Measurements from ENCODE around the gene SCN4B. TPM values are rescaled to one million over a fixed set of nuclear protein-coding genes. Genes with fewer than 3 reads are reported as not detected.
A peak's percentile ranks its signal among the peaks of the same experiment; 100 is the strongest.

Gene SCN4B
- polyA plus RNA-seq, 1 donor (not counting 4 experiments of a cell fraction or from before 2014, with no cell fraction given) = 7.7 TPM

GRCh38 chr11:118092907-118093571 is 59.6 kb downstream of the SCN4B start:
- Histone ChIP-seq H3K27me3 (ENCODE audit: control insufficient read depth, extremely low read depth, insufficient read depth, low read length) (no peaks in the 10 kb centered on the region), H3K79me2 (ENCODE audit: control insufficient read depth, insufficient read depth, low read length) (no peaks in the 10 kb centered on the region), H3K9ac (ENCODE audit: control insufficient read depth, extremely low read depth, insufficient read depth, low read length) (no peak overlapping the region), H3K36me3 (ENCODE audit: control insufficient read depth in 2 of 2, extremely low read depth in 1 of 2, insufficient read depth in 2 of 2, low read length in 2 of 2) (no peaks in the 10 kb centered on the region), H3K9me1 (ENCODE audit: control insufficient read depth, extremely low read depth, insufficient read depth, low read length) (no peaks in the 10 kb centered on the region), H3K4me2 (ENCODE audit: control insufficient read depth, extremely low read depth, insufficient read depth, low read depth, low read length) (no peak overlapping the region), H2AFZ (ENCODE audit: control insufficient read depth, low read length) (no peak overlapping the region), H3K9me3 (ENCODE audit: control insufficient read depth, low read depth, low read length) (peaks cover 6% of the 10 kb centered on the region), H3K4me3 (ENCODE audit: control insufficient read depth in 2 of 3, extremely low read depth in 1 of 3, insufficient read depth in 2 of 3, low read depth in 1 of 3, low read length in 3 of 3) (no peak overlapping the region), H3K4me1 (ENCODE audit: control insufficient read depth, extremely low read depth, insufficient read depth, low read length) (peaks cover 8% of the 10 kb centered on the region), H4K20me1 (ENCODE audit: control insufficient read depth, extremely low read depth, insufficient read depth, low read length) (no peaks in the 10 kb centered on the region), H3K27ac (ENCODE audit: control insufficient read depth, insufficient read depth, low read length) (no peak overlapping the region)
- TF ChIP-seq CTCF (optimal IDR thresholded peaks at IDR 0.05 in 1 of 3, IDR thresholded peaks at IDR 0.05 in 1 of 3, conservative IDR thresholded peaks at IDR 0.05 in 1 of 3; ENCODE audit: extremely low read depth in 1 of 3, insufficient read depth in 2 of 3, low read length in 3 of 3) (no peak), EZH2 (IDR thresholded peaks at IDR 0.05; ENCODE audit: low read length) (no peak)
- FAIRE-seq = no peak
- peak; percentile 19 for DNase-seq (ENCODE audit: low read depth, low spot score)
- dilution Hi-C loops (cut with MboI; ENCODE audit: extremely low pct_ligation_motif_present, low sequenced_read_pairs) = no loop called here

GRCh38 chr11:118091690-118092089 is 60.9 kb downstream of the SCN4B start:
- TF ChIP-seq CTCF (optimal IDR thresholded peaks at IDR 0.05 in 1 of 3, IDR thresholded peaks at IDR 0.05 in 1 of 3, conservative IDR thresholded peaks at IDR 0.05 in 1 of 3; ENCODE audit: extremely low read depth in 1 of 3, insufficient read depth in 2 of 3, low read length in 3 of 3) = no peak
- TF ChIP-seq EZH2 (IDR thresholded peaks at IDR 0.05; ENCODE audit: low read length) = no peak
- no peak overlapping the region for H3K4me3 ChIP-seq (ENCODE audit: control insufficient read depth in 2 of 3, extremely low read depth in 1 of 3, insufficient read depth in 2 of 3, low read depth in 1 of 3, low read length in 3 of 3)
- H3K27me3 ChIP-seq (ENCODE audit: control insufficient read depth, extremely low read depth, insufficient read depth, low read length) = no peaks in the 10 kb centered on the region
- dilution Hi-C loops (cut with MboI; ENCODE audit: extremely low pct_ligation_motif_present, low sequenced_read_pairs) = no loop called here
- H2AFZ ChIP-seq (ENCODE audit: control insufficient read depth, low read length) = no peak overlapping the region
- no peaks in the 10 kb centered on the region for H3K36me3 ChIP-seq (ENCODE audit: control insufficient read depth in 2 of 2, extremely low read depth in 1 of 2, insufficient read depth in 2 of 2, low read length in 2 of 2)
- no peaks in the 10 kb centered on the region for H3K9me1 ChIP-seq (ENCODE audit: control insufficient read depth, extremely low read depth, insufficient read depth, low read length)
- H3K9me3 ChIP-seq (ENCODE audit: control insufficient read depth, low read depth, low read length) = peaks cover 14% of the 10 kb centered on the region
- no peak overlapping the region for H3K9ac ChIP-seq (ENCODE audit: control insufficient read depth, extremely low read depth, insufficient read depth, low read length)
- DNase-seq (ENCODE audit: low read depth, low spot score) = no peak
- no peak overlapping the region for H3K4me2 ChIP-seq (ENCODE audit: control insufficient read depth, extremely low read depth, insufficient read depth, low read depth, low read length)
- no peak overlapping the region for H3K27ac ChIP-seq (ENCODE audit: control insufficient read depth, insufficient read depth, low read length)
- H3K79me2 ChIP-seq (ENCODE audit: control insufficient read depth, insufficient read depth, low read length) = no peaks in the 10 kb centered on the region
- no peaks in the 10 kb centered on the region for H4K20me1 ChIP-seq (ENCODE audit: control insufficient read depth, extremely low read depth, insufficient read depth, low read length)
- H3K4me1 ChIP-seq (ENCODE audit: control insufficient read depth, extremely low read depth, insufficient read depth, low read length) = peaks cover 8% of the 10 kb centered on the region
- no peak for FAIRE-seq
